Breast epithelium (tissue), 3 donors: Measurements from ENCODE around the gene SLC22A31.

Experiments
- POLR2AphosphoS5 ChIP-seq, 3 donors: sonication (generic); formaldehyde crosslinking; IDR thresholded peaks; one replicate each; pipeline ENCODE4 v1.6.1; 2017; ENCODE audit warnings: antibody characterized with exemption in 3 of 3
- TF ChIP-seq, protein P1 (sequence below), 3 donors: fragments of 450-650 bp; IDR thresholded peaks; one replicate each; pipeline ENCODE4 v1.5.1; 2016 to 2017; ENCODE audit warnings: antibody characterized with exemption in 3 of 3, mild to moderate bottlenecking in 3 of 3, moderate library complexity in 3 of 3

- TF ChIP-seq POLR2AphosphoS5 (IDR thresholded peaks at IDR 0.05): no peak
- TF ChIP-seq, protein P1, sequence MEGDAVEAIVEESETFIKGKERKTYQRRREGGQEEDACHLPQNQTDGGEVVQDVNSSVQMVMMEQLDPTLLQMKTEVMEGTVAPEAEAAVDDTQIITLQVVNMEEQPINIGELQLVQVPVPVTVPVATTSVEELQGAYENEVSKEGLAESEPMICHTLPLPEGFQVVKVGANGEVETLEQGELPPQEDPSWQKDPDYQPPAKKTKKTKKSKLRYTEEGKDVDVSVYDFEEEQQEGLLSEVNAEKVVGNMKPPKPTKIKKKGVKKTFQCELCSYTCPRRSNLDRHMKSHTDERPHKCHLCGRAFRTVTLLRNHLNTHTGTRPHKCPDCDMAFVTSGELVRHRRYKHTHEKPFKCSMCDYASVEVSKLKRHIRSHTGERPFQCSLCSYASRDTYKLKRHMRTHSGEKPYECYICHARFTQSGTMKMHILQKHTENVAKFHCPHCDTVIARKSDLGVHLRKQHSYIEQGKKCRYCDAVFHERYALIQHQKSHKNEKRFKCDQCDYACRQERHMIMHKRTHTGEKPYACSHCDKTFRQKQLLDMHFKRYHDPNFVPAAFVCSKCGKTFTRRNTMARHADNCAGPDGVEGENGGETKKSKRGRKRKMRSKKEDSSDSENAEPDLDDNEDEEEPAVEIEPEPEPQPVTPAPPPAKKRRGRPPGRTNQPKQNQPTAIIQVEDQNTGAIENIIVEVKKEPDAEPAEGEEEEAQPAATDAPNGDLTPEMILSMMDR (IDR thresholded peaks at IDR 0.05): no peak
These were observed 50.1 kb downstream of the SLC22A31 start for GRCh38 chr16:89150090-89150835.
